Neural cell (in vitro differentiated cells): ENCODE data around the gene SERGEF. TPM values are rescaled to one million over a fixed set of nuclear protein-coding genes. Genes with fewer than 3 reads are reported as not detected.

Source experiments
- H2AFZ ChIP-seq: fragments of 200-600, 300-800 bp; sonication (generic), shearing (Covaris generic); 2 replicates; pipeline ENCODE4 v1.6.0; 2014; ENCODE audit warnings: low read depth, mild to moderate bottlenecking, antibody characterized with exemption, low read length, moderate library complexity
- H3F3A ChIP-seq: fragments of 200-600 bp; shearing (Covaris generic); 2 replicates; pipeline ENCODE4 v1.6.1; 2016; ENCODE audit warnings: mild to moderate bottlenecking, moderate library complexity, mixed read lengths, antibody characterized with exemption, low read length; ENCODE audit not compliant: insufficient read depth, poor library complexity, severe bottlenecking
- H3K27ac ChIP-seq: fragments of 200-600, 300-800 bp; sonication (generic), shearing (Covaris generic); 2 replicates; pipeline ENCODE4 v1.5.1; 2014; ENCODE audit warnings: mild to moderate bottlenecking, low read length, moderate library complexity
- H3K27me3 ChIP-seq: fragments of 300-800, 200-600 bp; sonication (generic), shearing (Covaris generic); 2 replicates; pipeline ENCODE4 v1.6.0; 2014; ENCODE audit warnings: mild to moderate bottlenecking, low read depth, low read length, moderate library complexity; ENCODE audit not compliant: insufficient read depth
- H3K36me3 ChIP-seq: fragments of 300-800, 200-600 bp; sonication (generic), shearing (Covaris generic); 2 replicates; pipeline ENCODE4 v1.5.1; 2014; ENCODE audit warnings: mild to moderate bottlenecking, antibody characterized with exemption, low read length, moderate library complexity; ENCODE audit not compliant: insufficient read depth
- H3K4me2 ChIP-seq: fragments of 300-800, 200-600 bp; sonication (generic), shearing (Covaris generic); 2 replicates; pipeline ENCODE4 v1.6.0; 2014; ENCODE audit warnings: mild to moderate bottlenecking, low read length
- H3K4me3 ChIP-seq: fragments of 300-800, 200-600 bp; sonication (generic), shearing (Covaris generic); 2 replicates; pipeline ENCODE4 v1.5.1; 2014; ENCODE audit warnings: mild to moderate bottlenecking, low read length, moderate library complexity
- H3K79me2 ChIP-seq: fragments of 200-600 bp; shearing (Covaris generic); replicated peaks from 2 replicates; pipeline ENCODE4 v1.6.0; 2014; ENCODE audit warnings: mild to moderate bottlenecking, low read length, moderate library complexity; ENCODE audit not compliant: insufficient read depth
- H3K9ac ChIP-seq: fragments of 300-800, 200-600 bp; sonication (generic), shearing (Covaris generic); 2 replicates; pipeline ENCODE4 v1.6.1; 2016; ENCODE audit warnings: mild to moderate bottlenecking, low read length, mixed read lengths
- H3K9me2 ChIP-seq: fragments of 200-600 bp; shearing (Covaris generic); 2 replicates; pipeline ENCODE4 v1.6.1; 2016; ENCODE audit warnings: mild to moderate bottlenecking, low read length, mixed read lengths; ENCODE audit not compliant: insufficient read depth
- H3K9me3 ChIP-seq: fragments of 200-600, 300-800 bp; sonication (generic), shearing (Covaris generic); 2 replicates; pipeline ENCODE4 v1.6.1; 2016; ENCODE audit warnings: mild to moderate bottlenecking, mixed run types, low read length, moderate library complexity, mixed read lengths
- H4K20me1 ChIP-seq: fragments of 200-600 bp; shearing (Covaris generic); 2 replicates; pipeline ENCODE4 v1.6.1; 2016; ENCODE audit warnings: mild to moderate bottlenecking, mixed run types; ENCODE audit not compliant: insufficient read depth
- CTCF ChIP-seq: fragments of 450-650 bp; IDR thresholded peaks from 2 replicates; pipeline ENCODE4 v1.5.1; 2014; ENCODE audit warnings: antibody characterized with exemption, mild to moderate bottlenecking, moderate library complexity; ENCODE audit not compliant: poor library complexity, severe bottlenecking
- EP300 ChIP-seq: fragments of 450-650 bp; conservative IDR thresholded peaks from 2 replicates; pipeline ENCODE4 v1.6.1; 2014; ENCODE audit warnings: antibody characterized with exemption, mild to moderate bottlenecking, moderate library complexity; ENCODE audit not compliant: poor library complexity, severe bottlenecking
- EZH2 ChIP-seq: fragments of 200-600, 300-800 bp; shearing (Covaris generic), sonication (generic); IDR thresholded peaks from 2 replicates; pipeline ENCODE4 v1.6.1; 2014; ENCODE audit warnings: antibody characterized with exemption, low read length, borderline replicate concordance, mild to moderate bottlenecking; ENCODE audit not compliant: insufficient read depth, poor library complexity, severe bottlenecking
- MXI1 ChIP-seq: fragments of 450-650 bp; conservative IDR thresholded peaks from 2 replicates; pipeline ENCODE4 v1.6.1; 2014; ENCODE audit warnings: antibody characterized with exemption, mild to moderate bottlenecking; ENCODE audit not compliant: poor library complexity, severe bottlenecking
- POLR2AphosphoS5 ChIP-seq: IDR thresholded peaks from 2 replicates; pipeline ENCODE4 v1.6.1; 2012
- RAD21 ChIP-seq: fragments of 450-650 bp; conservative IDR thresholded peaks from 2 replicates; pipeline ENCODE4 v1.6.1; 2014; ENCODE audit warnings: antibody characterized with exemption, mild to moderate bottlenecking, moderate library complexity
- SMC3 ChIP-seq: fragments of 450-650 bp; conservative IDR thresholded peaks from 2 replicates; pipeline ENCODE4 v1.6.1; 2014; ENCODE audit warnings: antibody characterized with exemption, mild to moderate bottlenecking, moderate library complexity; ENCODE audit not compliant: poor library complexity
- TAF1 ChIP-seq: IDR thresholded peaks from 2 replicates; pipeline ENCODE4 v1.6.1; 2012; ENCODE audit warnings: low read depth
- polyA plus RNA-seq: library from polyadenylated mRNA; depleted of rRNA; stranded (reverse); fragments of >200 nt; gene quantifications from 2 replicates; pipeline ENCODE4 v1.2.3, GENCODE V29; 2014
- TF ChIP-seq, protein P1 (sequence below): IDR thresholded peaks from 2 replicates; pipeline ENCODE4 v1.6.1; 2012; ENCODE audit warnings: borderline replicate concordance

The SERGEF gene
- polyA plus RNA-seq, 1 donor from 2014 or later = 49.6 TPM

DNA sequence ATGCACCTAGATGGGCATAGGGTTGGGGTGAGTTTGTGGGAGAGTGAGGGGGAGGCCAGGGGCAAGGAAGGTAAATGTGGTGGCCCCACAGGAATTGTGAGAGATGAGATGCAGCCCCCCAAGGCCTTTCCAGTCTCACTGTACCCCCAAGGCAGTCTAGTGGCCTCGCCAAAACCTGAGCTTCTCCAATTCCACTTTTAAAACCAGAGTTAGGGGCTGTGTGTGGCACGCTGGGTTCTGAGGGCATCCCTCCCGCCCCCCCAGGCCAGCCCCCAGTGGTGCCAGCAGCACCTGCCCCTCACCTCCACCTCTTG is 237.9 kb downstream of the SERGEF start:
- Histone ChIP-seq H3K36me3 (no peaks in the 10 kb centered on the region), H4K20me1 (no peaks in the 10 kb centered on the region), H3K79me2 (no peaks in the 10 kb centered on the region), H3F3A (no peaks in the 10 kb centered on the region), H3K9me2 (no peaks in the 10 kb centered on the region), H3K4me3 (no peak overlapping the region), H3K9me3 (no peaks in the 10 kb centered on the region), H3K4me2 (no peak overlapping the region), H3K9ac (no peak overlapping the region), H3K27ac (no peak overlapping the region), H2AFZ (no peak overlapping the region), H3K27me3 (no peaks in the 10 kb centered on the region)
- TF ChIP-seq RAD21 (no peak), CTCF (no peak), TAF1 (no peak), EP300 (no peak), POLR2AphosphoS5 (no peak), MXI1 (no peak), EZH2 (no peak), SMC3 (no peak)
- TF ChIP-seq, protein P1, sequence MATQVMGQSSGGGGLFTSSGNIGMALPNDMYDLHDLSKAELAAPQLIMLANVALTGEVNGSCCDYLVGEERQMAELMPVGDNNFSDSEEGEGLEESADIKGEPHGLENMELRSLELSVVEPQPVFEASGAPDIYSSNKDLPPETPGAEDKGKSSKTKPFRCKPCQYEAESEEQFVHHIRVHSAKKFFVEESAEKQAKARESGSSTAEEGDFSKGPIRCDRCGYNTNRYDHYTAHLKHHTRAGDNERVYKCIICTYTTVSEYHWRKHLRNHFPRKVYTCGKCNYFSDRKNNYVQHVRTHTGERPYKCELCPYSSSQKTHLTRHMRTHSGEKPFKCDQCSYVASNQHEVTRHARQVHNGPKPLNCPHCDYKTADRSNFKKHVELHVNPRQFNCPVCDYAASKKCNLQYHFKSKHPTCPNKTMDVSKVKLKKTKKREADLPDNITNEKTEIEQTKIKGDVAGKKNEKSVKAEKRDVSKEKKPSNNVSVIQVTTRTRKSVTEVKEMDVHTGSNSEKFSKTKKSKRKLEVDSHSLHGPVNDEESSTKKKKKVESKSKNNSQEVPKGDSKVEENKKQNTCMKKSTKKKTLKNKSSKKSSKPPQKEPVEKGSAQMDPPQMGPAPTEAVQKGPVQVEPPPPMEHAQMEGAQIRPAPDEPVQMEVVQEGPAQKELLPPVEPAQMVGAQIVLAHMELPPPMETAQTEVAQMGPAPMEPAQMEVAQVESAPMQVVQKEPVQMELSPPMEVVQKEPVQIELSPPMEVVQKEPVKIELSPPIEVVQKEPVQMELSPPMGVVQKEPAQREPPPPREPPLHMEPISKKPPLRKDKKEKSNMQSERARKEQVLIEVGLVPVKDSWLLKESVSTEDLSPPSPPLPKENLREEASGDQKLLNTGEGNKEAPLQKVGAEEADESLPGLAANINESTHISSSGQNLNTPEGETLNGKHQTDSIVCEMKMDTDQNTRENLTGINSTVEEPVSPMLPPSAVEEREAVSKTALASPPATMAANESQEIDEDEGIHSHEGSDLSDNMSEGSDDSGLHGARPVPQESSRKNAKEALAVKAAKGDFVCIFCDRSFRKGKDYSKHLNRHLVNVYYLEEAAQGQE = no peak

GRCh38 chr11:17774232-17775034 is 238.4 kb downstream of the SERGEF start:
- H2AFZ ChIP-seq = no peak overlapping the region
- H3K27ac ChIP-seq = no peak overlapping the region
- H3K9me2 ChIP-seq = no peaks in the 10 kb centered on the region
- H3K9ac ChIP-seq = no peak overlapping the region
- no peak overlapping the region for H3K4me3 ChIP-seq
- H3K79me2 ChIP-seq = no peaks in the 10 kb centered on the region
- H3F3A ChIP-seq = no peaks in the 10 kb centered on the region
- TF ChIP-seq, protein P1 = no peak
- no peak for TF ChIP-seq SMC3
- no peak for TF ChIP-seq POLR2AphosphoS5
- TF ChIP-seq RAD21 = no peak
- TF ChIP-seq TAF1 = no peak
- no peak for TF ChIP-seq EZH2
- TF ChIP-seq MXI1 = no peak
- no peak for TF ChIP-seq CTCF
- TF ChIP-seq EP300 = no peak
- no peaks in the 10 kb centered on the region for H3K27me3 ChIP-seq
- H3K4me2 ChIP-seq = no peak overlapping the region
- no peaks in the 10 kb centered on the region for H3K9me3 ChIP-seq
- H4K20me1 ChIP-seq = no peaks in the 10 kb centered on the region
- H3K36me3 ChIP-seq = no peaks in the 10 kb centered on the region
